Lung (tissue), 12 donors: ENCODE measurements around the gene BSG. TPM values are rescaled to one million over a fixed set of nuclear protein-coding genes. Genes with fewer than 3 reads are reported as not detected.
"Not testable (repeated sequence)": the region's sequence is repeated elsewhere in the genome, so short reads cannot be mapped to it uniquely, and the experiment has no call there.

Experiments used
- ATAC-seq: fragments of 200-7000 bp; cut with Tn5 transposase; one replicate; pipeline ENCODE4 v1.9.1; 2020; ENCODE audit warnings: moderate number of reproducible peaks; ENCODE audit not compliant: insufficient read depth, low FRiP score
- DNase-seq, 3 donors: peaks; one replicate each; pipeline ENCODE4 v3.0.0-alpha.2; 2013 to 2017
- H3K27ac ChIP-seq, 2 donors: one replicate each; pipeline ENCODE4 v1.5.1; 2013; ENCODE audit warnings: mild to moderate bottlenecking in 2 of 2, moderate library complexity in 2 of 2, control low read depth in 1 of 2, inconsistent platforms in 1 of 2, low read depth in 1 of 2, low read length in 1 of 2
- H3K27me3 ChIP-seq, 3 donors: one replicate each; pipeline ENCODE4 v1.5.1; 2013; ENCODE audit warnings: low read length in 2 of 3; ENCODE audit not compliant: control insufficient read depth in 3 of 3, insufficient read depth in 3 of 3
- H3K36me3 ChIP-seq, 4 donors: one replicate each; pipeline ENCODE4 v1.5.1; 2013; ENCODE audit warnings: low read length in 4 of 4, mild to moderate bottlenecking in 1 of 4, moderate library complexity in 1 of 4; ENCODE audit not compliant: control insufficient read depth in 4 of 4, insufficient read depth in 4 of 4
- H3K4me1 ChIP-seq, 5 donors: one replicate each; pipeline ENCODE4 v1.5.1; 2013; ENCODE audit warnings: low read length in 5 of 5, mild to moderate bottlenecking in 2 of 5, moderate library complexity in 1 of 5; ENCODE audit not compliant: control insufficient read depth in 5 of 5, insufficient read depth in 5 of 5
- H3K4me3 ChIP-seq: one replicate; pipeline ENCODE4 v1.5.1; 2013; ENCODE audit warnings: mild to moderate bottlenecking, control low read depth, moderate library complexity
- H3K9ac ChIP-seq, 2 donors: one replicate each; pipeline ENCODE4 v1.5.1; 2013; ENCODE audit warnings: low read length in 2 of 2, control low read depth in 1 of 2; ENCODE audit not compliant: insufficient read depth in 1 of 2
- H3K9me3 ChIP-seq, 4 donors: one replicate each; pipeline ENCODE4 v1.5.1; 2013; ENCODE audit warnings: low read length in 3 of 4, mild to moderate bottlenecking in 1 of 4, moderate library complexity in 1 of 4; ENCODE audit not compliant: control insufficient read depth in 4 of 4, insufficient read depth in 3 of 4
- CTCF ChIP-seq: IDR thresholded peaks from 2 replicates; pipeline ENCODE4 v1.5.1; 2012; ENCODE audit warnings: mild to moderate bottlenecking; ENCODE audit errors: control extremely low read depth, extremely low read depth
- WGBS, 2 donors: extraction: QIAGEN DNeasy Blood & Tissue Kit; methylation state at CpG; one replicate each; pipeline ENCODE4 v1.1.7; 2013; 5-methylcytosine and 5-hydroxymethylcytosine counted together
- polyA plus RNA-seq, 2 donors: library from polyadenylated mRNA; stranded (reverse); fragments of 200-250 nt; gene quantifications; one replicate each; pipeline ENCODE4 v1.2.1, GENCODE V29; 2013
- total RNA-seq, 2 donors: library from RNA; depleted of rRNA in 1 of 2; stranded (reverse); fragments of >200 nt in 1 of 2; gene quantifications; one replicate each; pipeline ENCODE4 v1.2.1, GENCODE V29; 2014 to 2021
- donor health status: control.
- donor health status: control.
- donor health status: Bipolar disorder and iron deficiency.
- donor health status: healthy.
- donor health status: DM: yes; HTN: yes; CAD: no.

Gene BSG
- total and polyA plus RNA-seq, 4 donors = 239 to 416 (median 355) TPM

- Histone ChIP-seq H3K27me3 (no peaks in the 10 kb centered on the region), H3K27ac (no peak overlapping the region), H3K9ac (no peak overlapping the region), H3K9me3 (peaks cover 0 to 6% (median 0%) of the 10 kb centered on the region in 4 donors), H3K4me1 (no peaks in the 10 kb centered on the region), H3K36me3 (peaks cover 5 to 62% (median 7%) of the 10 kb centered on the region in 4 donors), H3K4me3 (no peak overlapping the region)
- TF ChIP-seq CTCF = no peak
- no peak for ATAC-seq
- DNase-seq = no peak
- 92 to 93% methylated on average over 24 of the region's 24 CpGs for WGBS, 2 donors
Observed at GRCh38 chr19:623974-624373, 51.6 kb downstream of the BSG start.

GRCh38 chr19:624433-625109, 52.2 kb downstream of the BSG start:
- Histone ChIP-seq H3K9me3 (peaks cover 0 to 2% (median 0%) of the 10 kb centered on the region in 4 donors), H3K27ac (no peak overlapping the region), H3K36me3 (peaks cover 3 to 61% (median 6%) of the 10 kb centered on the region in 4 donors), H3K4me3 (no peak overlapping the region), H3K27me3 (no peaks in the 10 kb centered on the region), H3K9ac (no peak overlapping the region), H3K4me1 (no peaks in the 10 kb centered on the region)
- DNase-seq (no peak), ATAC-seq (no peak)
- TF ChIP-seq CTCF = no peak
- WGBS, 2 donors = 93 to 94% methylated on average over 24 of the region's 24 CpGs

GRCh38 chr19:625257-625656, 52.9 kb downstream of the BSG start:
- Histone ChIP-seq H3K36me3 (peaks cover 3 to 57% (median 5%) of the 10 kb centered on the region in 4 donors), H3K9ac (no peak overlapping the region), H3K4me1 (no peaks in the 10 kb centered on the region), H3K9me3 (peaks cover 0 to 2% (median 0%) of the 10 kb centered on the region in 4 donors), H3K4me3 (no peak overlapping the region), H3K27me3 (no peaks in the 10 kb centered on the region), H3K27ac (no peak overlapping the region)
- WGBS, 2 donors = 94 to 95% methylated on average over 5 of the region's 5 CpGs
- ATAC-seq = no peak
- TF ChIP-seq CTCF = no peak
- DNase-seq = no peak

GRCh38 chr19:626566-626965, 54.2 kb downstream of the BSG start:
- WGBS, 2 donors = 94 to 96% methylated on average over 6 to 7 of the region's 7 CpGs
- H3K36me3 ChIP-seq = peaks cover 0 to 49% (median 4%) of the 10 kb centered on the region in 4 donors
- not testable (repeated sequence) for DNase-seq, H3K27ac ChIP-seq, H3K4me3 ChIP-seq, H3K9me3 ChIP-seq, H3K4me1 ChIP-seq, H3K9ac ChIP-seq, H3K27me3 ChIP-seq, ATAC-seq
